ENCODE measurements around the gene PRR3. TPM values are rescaled to one million over a fixed set of nuclear protein-coding genes. Genes with fewer than 3 reads are reported as not detected.

Gene PRR3
- total RNA-seq, 1 donor from 2014 or later: 8.0 TPM

DNA sequence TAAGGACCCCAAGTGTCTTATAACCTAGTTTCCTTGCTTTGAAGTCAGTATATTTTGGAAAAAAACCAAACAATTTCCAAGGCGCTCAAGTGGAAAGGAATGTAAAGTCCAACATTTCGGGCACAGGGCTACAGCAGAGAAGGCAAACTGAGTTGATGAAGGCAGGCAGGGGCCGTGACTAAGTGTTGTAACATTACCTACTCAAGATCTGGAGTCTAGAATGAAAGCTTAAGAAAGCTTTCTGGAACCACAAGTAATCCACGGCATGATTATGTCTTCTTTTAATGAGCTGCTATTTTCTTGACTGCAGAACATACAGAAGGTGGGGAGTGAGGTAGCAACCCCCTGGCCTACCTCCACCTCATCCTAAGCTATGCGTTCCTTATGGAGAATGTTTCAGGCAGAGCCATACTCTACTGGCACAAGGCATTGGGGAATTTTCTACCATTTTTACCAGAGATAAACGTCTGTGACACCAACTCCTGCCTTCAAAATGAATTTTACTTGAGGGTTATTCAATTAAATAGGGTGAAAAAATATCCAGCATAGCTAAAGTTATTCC lies 55.7 kb downstream of the PRR3 start:
- DNase-seq (ENCODE audit: low spot score): no peak

Other genes starting within 250 kb of the PRR3 start
- gene TRIM39, start 230.4 kb upstream of the PRR3 start, total RNA-seq: 14.0 TPM
- 42.6 TPM for gene RPP21, start 212.1 kb upstream of the PRR3 start, total RNA-seq
- 385 TPM for gene HLA-E, start 67.8 kb upstream of the PRR3 start, total RNA-seq
- gene GNL1, start 806 bp upstream of the PRR3 start, total RNA-seq: 68.1 TPM
- gene ABCF1, start 14.1 kb downstream of the PRR3 start, total RNA-seq: 48.7 TPM
- 95.6 TPM for gene PPP1R10, start 59.9 kb downstream of the PRR3 start, total RNA-seq
- 45.2 TPM for gene MRPS18B, start 60.5 kb downstream of the PRR3 start, total RNA-seq
- gene ATAT1, start 69.6 kb downstream of the PRR3 start, total RNA-seq: 23.5 TPM
- gene C6orf136, start 89.8 kb downstream of the PRR3 start, total RNA-seq: 30.3 TPM
- gene DHX16, start 115.7 kb downstream of the PRR3 start, total RNA-seq: 31.2 TPM
- 44.0 TPM for gene PPP1R18, start 129.3 kb downstream of the PRR3 start, total RNA-seq
- 7.7 TPM for gene NRM, start 133.7 kb downstream of the PRR3 start, total RNA-seq
- gene MDC1, start 160.0 kb downstream of the PRR3 start, total RNA-seq: 33.4 TPM
- 277 TPM for gene TUBB, start 163.1 kb downstream of the PRR3 start, total RNA-seq
- gene FLOT1, start 185.4 kb downstream of the PRR3 start, total RNA-seq: 177 TPM
- gene IER3, start 187.3 kb downstream of the PRR3 start, total RNA-seq: 61.7 TPM

All from mucosa of gallbladder (tissue), 1 donor.